Transverse colon (tissue), 3 donors: Measurements from ENCODE around the gene NCKAP5.

Experiments used
- CTCF ChIP-seq, 5 experiments: fragments of 200-600 bp in 3 of 5; fragments of 450-650 bp in 2 of 5; sonication (generic) in 3 of 5; IDR thresholded peaks; 1 replicate in 2 of 5; 2 replicates in 3 of 5; pipeline ENCODE4 v1.5.1; 2016 to 2017; ENCODE audit warnings: antibody characterized with exemption in 5 of 5, inconsistent platforms in 3 of 5, mild to moderate bottlenecking in 2 of 5, moderate library complexity in 1 of 5
- POLR2A ChIP-seq: fragments of 450-650 bp; IDR thresholded peaks from one replicate; pipeline ENCODE4 v1.6.1; 2016; ENCODE audit warnings: antibody characterized with exemption, mild to moderate bottlenecking, moderate library complexity

- TF ChIP-seq CTCF (IDR thresholded peaks at IDR 0.05) = no peak
- no peak for TF ChIP-seq POLR2A
Observed at GRCh38 chr2:133452583-133452982, 115.7 kb downstream of the NCKAP5 start.
